Measurements from ENCODE around the gene PSAT1. TPM values are rescaled to one million over a fixed set of nuclear protein-coding genes. Genes with fewer than 3 reads are reported as not detected.
A peak's percentile ranks its signal among the peaks of the same experiment; 100 is the strongest.

PSAT1 gene
- total and polyA plus RNA-seq, 2 of the 13 experiments (the other 11 are each of a cell fraction or from before 2014, with no cell fraction given): 135 to 229 TPM

DNA sequence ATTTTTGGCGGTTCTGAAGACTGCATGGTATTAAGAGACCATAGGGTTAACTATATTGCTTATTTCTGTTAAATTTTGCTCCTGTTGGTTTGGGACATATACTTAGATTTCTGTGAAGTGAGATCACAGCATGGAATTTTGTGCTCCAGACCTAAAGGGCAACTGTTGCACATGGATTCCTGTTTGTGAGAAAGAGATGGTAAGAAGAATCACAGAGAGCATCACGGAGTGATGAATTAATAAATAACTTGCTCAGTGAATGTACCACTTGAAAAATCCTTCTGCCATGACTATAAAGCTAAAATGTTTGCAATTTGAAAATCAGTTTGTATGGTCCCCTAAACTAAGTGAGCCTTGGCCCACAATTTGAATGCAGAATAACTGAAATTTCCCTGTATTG lies 4.5 kb downstream of the PSAT1 start:
- BruUV-seq (replicated peaks): no TSS peak
- H3K4me1 ChIP-seq (ENCODE audit: insufficient read depth, low read length): peaks cover 55% of the 10 kb centered on the region

More for the DNA sequence above, 4.5 kb downstream of the PSAT1 start:
- TF ChIP-seq ZNF766 (CRISPR knock-in tag; IDR thresholded peaks at IDR 0.05; ENCODE audit: borderline replicate concordance) (no peak), ZKSCAN5 (CRISPR knock-in tag; IDR thresholded peaks at IDR 0.05) (no peak), SMYD3 (CRISPR knock-in tag; IDR thresholded peaks at IDR 0.05) (no peak), ZBTB38 (CRISPR knock-in tag; IDR thresholded peaks at IDR 0.05) (no peak), RBM22 (optimal IDR thresholded peaks at IDR 0.05; ENCODE audit: low read length) (peak; percentile 66), CREB3 (CRISPR knock-in tag; IDR thresholded peaks at IDR 0.05) (no peak)
- TF ChIP-seq, protein P1, sequence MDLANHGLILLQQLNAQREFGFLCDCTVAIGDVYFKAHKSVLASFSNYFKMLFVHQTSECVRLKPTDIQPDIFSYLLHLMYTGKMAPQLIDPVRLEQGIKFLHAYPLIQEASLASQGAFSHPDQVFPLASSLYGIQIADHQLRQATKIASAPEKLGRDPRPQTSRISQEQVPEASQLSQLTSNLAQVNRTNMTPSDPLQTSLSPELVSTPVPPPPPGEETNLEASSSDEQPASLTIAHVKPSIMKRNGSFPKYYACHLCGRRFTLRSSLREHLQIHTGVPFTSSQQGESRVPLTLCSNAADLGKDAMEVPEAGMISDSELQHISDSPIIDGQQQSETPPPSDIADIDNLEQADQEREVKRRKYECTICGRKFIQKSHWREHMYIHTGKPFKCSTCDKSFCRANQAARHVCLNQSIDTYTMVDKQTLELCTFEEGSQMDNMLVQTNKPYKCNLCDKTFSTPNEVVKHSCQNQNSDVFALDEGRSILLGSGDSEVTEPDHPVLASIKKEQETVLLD (CRISPR knock-in tag; IDR thresholded peaks at IDR 0.05; ENCODE audit: low read depth): no peak
- CTCF ChIA-PET (ENCODE audit: low intra/inter-chr PET ratio, low total read pairs): no interaction called here
- DNase-seq (ENCODE audit: low spot score) (no peak), FAIRE-seq (no peak), ATAC-seq (no peak)
- Histone ChIP-seq H3K79me2 (ENCODE audit: insufficient read depth, low read length) (peaks cover 55% of the 10 kb centered on the region), H3K4me2 (ENCODE audit: low read depth, low read length) (0 out of 2 replicates have a peak overlapping the region, but pooled peaks have one; percentile 6), H4K20me1 (ENCODE audit: insufficient read depth, low read length) (peaks cover 44% of the 10 kb centered on the region), H3K36me3 (replicated peaks in 1 of 2; ENCODE audit: control insufficient read depth in 1 of 2, insufficient read depth in 2 of 2, low read length in 2 of 2) (peaks cover 25 to 62% of the 10 kb centered on the region in 2 experiments), H2AFZ (ENCODE audit: low read length) (no peak overlapping the region), H3K27ac (ENCODE audit: extremely low read length, insufficient read depth, low read length) (no peak overlapping the region), H3K27me3 (ENCODE audit: control insufficient read depth in 1 of 2, insufficient read depth in 2 of 2, low read length in 2 of 2) (no peaks in the 10 kb centered on the region; a peak in 2 of 5 replicates), H3K9me3 (ENCODE audit: low read length) (no peaks in the 10 kb centered on the region), H3K9ac (ENCODE audit: insufficient read depth, low read depth, low read length) (no peak overlapping the region), H3K4me3 (replicated peaks in 1 of 3; ENCODE audit: insufficient read depth in 1 of 3, low read depth in 2 of 3, low read length in 3 of 3) (no peak overlapping the region)
- intact Hi-C loops (cut with micrococcal nuclease; ENCODE audit: unreplicated experiment): no loop called here
- in situ Hi-C loops (cut with HindIII; ENCODE audit: extremely low pct_ligation_motif_present, low pct_unique_long_range_greater_than_20kb): no loop called here
- POLR2A ChIA-PET: interaction anchor here (1.0 to 1.4 kb wide), 2 partner anchors 14 to 65 kb away, joined by 3 to 4 read pairs; partner anchors contain the start of gene CEP78
- WGBS (ENCODE audit: low lambda C conversion rate): 92% methylated on average over 2 of the region's 2 CpGs

Data from HepG2 (cell line).